KMS-11 (cell line): ENCODE measurements around the gene AFF1.

ENCODE experiments used
- H2AFZ ChIP-seq: fragments of 200-600 bp; sonication (generic); 2 replicates; pipeline ENCODE4 v1.6.1; 2016; ENCODE audit warnings: antibody characterized with exemption, mixed run types, low read depth
- H3K27ac ChIP-seq: fragments of 200-600 bp; sonication (generic); 2 replicates; pipeline ENCODE4 v1.6.1; 2016; ENCODE audit warnings: mild to moderate bottlenecking, mixed run types
- H3K27me3 ChIP-seq: fragments of 200-600 bp; sonication (generic); 2 replicates; pipeline ENCODE4 v1.6.1; 2017; ENCODE audit warnings: mild to moderate bottlenecking, low read depth, mixed run types, moderate library complexity; ENCODE audit not compliant: insufficient read depth
- H3K36me3 ChIP-seq: fragments of 200-600 bp; sonication (generic); 2 replicates; pipeline ENCODE4 v1.6.1; 2017; ENCODE audit warnings: mild to moderate bottlenecking, mixed run types; ENCODE audit not compliant: insufficient read depth
- H3K4me1 ChIP-seq: fragments of 200-600 bp; sonication (generic); 2 replicates; pipeline ENCODE4 v1.6.1; 2016; ENCODE audit warnings: mild to moderate bottlenecking, low read depth, mixed run types; ENCODE audit not compliant: poor library complexity, severe bottlenecking
- H3K4me2 ChIP-seq: fragments of 200-600 bp; sonication (generic); 2 replicates; pipeline ENCODE4 v1.7.0; 2016; ENCODE audit warnings: mild to moderate bottlenecking, mixed run types
- H3K4me3 ChIP-seq: fragments of 200-600 bp; sonication (generic); IDR thresholded peaks from 2 replicates; pipeline ENCODE4 v1.6.1; 2017; ENCODE audit warnings: low read depth, low read length, mixed read lengths; ENCODE audit not compliant: insufficient read depth
- H3K79me2 ChIP-seq: fragments of 200-600 bp; sonication (generic); 2 replicates; pipeline ENCODE4 v1.6.1; 2016; ENCODE audit warnings: low read depth, mixed run types; ENCODE audit not compliant: insufficient read depth
- H3K9ac ChIP-seq: fragments of 200-600 bp; sonication (generic); 2 replicates; pipeline ENCODE4 v1.6.1; 2016; ENCODE audit warnings: mild to moderate bottlenecking, mixed run types
- H4K20me1 ChIP-seq: fragments of 200-600 bp; sonication (generic); 2 replicates; pipeline ENCODE4 v1.6.1; 2016; ENCODE audit warnings: mild to moderate bottlenecking, mixed run types; ENCODE audit not compliant: insufficient read depth
- CTCF ChIP-seq: fragments of 200-600 bp; sonication (generic); conservative IDR thresholded peaks from 2 replicates; pipeline ENCODE4 v1.6.1; 2017; ENCODE audit warnings: low read depth, mild to moderate bottlenecking, antibody characterized with exemption, low read length, moderate library complexity, mixed read lengths

AFF1 gene

GRCh38 chr4:87052615-87053014, 117.8 kb downstream of the AFF1 start:
- Histone ChIP-seq H2AFZ (no peak overlapping the region), H3K79me2 (peaks cover 85% of the 10 kb centered on the region; the same call in 1 of the 2 replicates), H3K9ac (no peak overlapping the region), H4K20me1 (peaks cover 10% of the 10 kb centered on the region), H3K4me2 (no peak overlapping the region), H3K27me3 (no peaks in the 10 kb centered on the region), H3K4me3 (no peak overlapping the region), H3K27ac (no peak overlapping the region), H3K36me3 (0 out of 2 replicates have a peak, but pooled peaks cover under 1% of the 10 kb centered on the region), H3K4me1 (peaks cover 77% of the 10 kb centered on the region)
- no peak for TF ChIP-seq CTCF

GRCh38 chr4:87053176-87053658, 118.4 kb downstream of the AFF1 start:
- TF ChIP-seq CTCF, result no peak
- no peak overlapping the region for H3K27ac ChIP-seq
- peaks cover 78% of the 10 kb centered on the region; the same call in 1 of the 2 replicates for H3K79me2 ChIP-seq

DNA sequence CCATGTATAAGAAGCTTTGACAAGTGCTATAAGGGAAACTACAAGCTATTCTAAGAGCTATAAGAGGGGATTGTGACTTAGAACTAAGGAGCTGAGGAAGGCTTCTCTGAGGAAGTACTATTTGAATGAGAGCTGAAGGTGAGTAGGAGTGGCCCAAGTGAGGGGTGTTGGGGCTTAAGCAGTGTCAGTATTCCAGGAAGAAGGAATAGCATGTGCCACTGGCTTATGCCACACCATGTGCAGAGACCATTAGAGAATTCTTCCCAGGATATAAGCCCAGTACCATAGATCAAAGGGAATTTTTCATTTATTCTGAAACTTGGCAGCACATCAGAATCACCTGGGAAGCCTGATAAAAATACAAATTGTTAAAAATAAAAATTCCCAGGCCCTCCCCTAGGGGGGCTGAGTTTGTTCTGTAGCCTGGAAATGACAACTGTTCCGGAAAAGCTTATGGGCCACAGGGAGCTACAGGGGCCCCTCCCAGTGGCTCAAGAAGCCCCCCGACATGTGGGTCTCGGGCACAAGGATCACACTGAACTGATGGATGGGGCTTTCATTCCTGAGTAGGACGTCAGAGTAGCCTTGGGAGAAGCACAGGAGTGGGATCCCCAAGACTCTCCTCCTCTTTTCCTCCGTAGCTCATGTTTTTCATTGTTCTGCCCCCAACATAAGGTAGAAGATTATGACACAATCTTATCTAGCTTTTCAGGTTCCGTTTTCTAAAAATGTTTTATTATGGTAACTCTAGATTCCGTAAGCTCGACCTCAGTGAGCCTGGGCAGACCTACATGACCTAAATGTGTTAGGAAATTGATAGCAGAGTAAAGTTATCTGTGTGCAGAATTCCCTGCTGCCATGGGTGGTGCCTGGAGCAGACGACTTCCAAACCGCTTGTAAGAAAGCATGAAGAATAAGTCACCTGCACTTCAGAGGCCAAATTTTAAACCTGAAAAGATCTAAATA, 119.3 kb downstream of the AFF1 start:
- no peak overlapping the region for H2AFZ ChIP-seq
- H3K36me3 ChIP-seq, result no peaks in the 10 kb centered on the region
- no peak overlapping the region for H3K9ac ChIP-seq
- H3K4me1 ChIP-seq, result peaks cover 83% of the 10 kb centered on the region
- H3K4me2 ChIP-seq, result peak overlapping the region; percentile 28; the same call in 1 of the 2 replicates
- peaks cover 74% of the 10 kb centered on the region; the same call in 1 of the 2 replicates for H3K79me2 ChIP-seq
- no peak overlapping the region for H3K4me3 ChIP-seq
- peaks cover 10% of the 10 kb centered on the region for H4K20me1 ChIP-seq
- H3K27me3 ChIP-seq, result no peaks in the 10 kb centered on the region
- no peak for TF ChIP-seq CTCF
- no peak overlapping the region for H3K27ac ChIP-seq

More at GRCh38 chr4:87053176-87053658, 118.4 kb downstream of the AFF1 start:
- peaks cover 83% of the 10 kb centered on the region for H3K4me1 ChIP-seq
- no peaks in the 10 kb centered on the region for H3K27me3 ChIP-seq
- no peaks in the 10 kb centered on the region for H3K36me3 ChIP-seq
- H3K4me3 ChIP-seq, result no peak overlapping the region
- peaks cover 8% of the 10 kb centered on the region for H4K20me1 ChIP-seq
- H3K4me2 ChIP-seq, result no peak overlapping the region
- H2AFZ ChIP-seq, result no peak overlapping the region
- no peak overlapping the region for H3K9ac ChIP-seq

DNA sequence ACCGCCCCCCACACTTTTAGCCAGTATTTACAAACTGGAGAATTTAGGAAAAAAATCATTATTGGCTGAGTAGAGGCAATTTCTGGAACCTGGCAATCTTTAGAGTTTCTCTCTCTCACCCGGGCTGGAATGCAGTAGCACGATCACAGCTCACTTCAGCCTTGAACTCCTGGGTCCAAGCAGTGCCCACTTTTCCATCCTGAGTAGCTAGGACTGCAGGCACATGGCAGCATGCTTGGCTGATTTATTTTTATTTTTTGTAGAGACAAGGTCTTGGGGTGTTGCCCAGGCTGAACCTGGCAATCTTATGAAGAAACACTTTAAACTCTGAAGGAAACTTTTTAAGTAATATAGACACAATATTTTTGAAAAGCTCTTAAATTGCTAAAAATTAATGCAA, 120.1 kb downstream of the AFF1 start:
- Histone ChIP-seq H3K9ac (no peak overlapping the region), H3K4me3 (no peak overlapping the region), H2AFZ (no peak overlapping the region), H3K27me3 (no peaks in the 10 kb centered on the region), H3K27ac (no peak overlapping the region), H3K36me3 (no peaks in the 10 kb centered on the region), H4K20me1 (peaks cover 10% of the 10 kb centered on the region), H3K4me1 (peaks cover 75% of the 10 kb centered on the region), H3K4me2 (peak overlapping the region; percentile 28; the same call in 1 of the 2 replicates), H3K79me2 (peaks cover 82% of the 10 kb centered on the region; the same call in 1 of the 2 replicates)
- TF ChIP-seq CTCF, result no peak
